HS-27A (cell line): ENCODE results near the gene BCL2L1.

Experiments used
- DNase-seq: peaks from one replicate; pipeline ENCODE4 v3.0.0-alpha.2; 2012; ENCODE audit warnings: low read depth, missing footprints

The BCL2L1 gene

GRCh38 chr20:31708736-31709534, 13.7 kb downstream of the BCL2L1 start:
- DNase-seq, result no peak

- DNase-seq, result no peak
Observed at GRCh38 chr20:31707994-31708735, 14.5 kb downstream of the BCL2L1 start.

- no peak for DNase-seq
Observed at GRCh38 chr20:31707258-31707615, 15.4 kb downstream of the BCL2L1 start.

GRCh38 chr20:31706607-31707257, 15.9 kb downstream of the BCL2L1 start:
- no peak for DNase-seq

- no peak for DNase-seq
Observed at GRCh38 chr20:31705598-31706597, 16.8 kb downstream of the BCL2L1 start.

GRCh38 chr20:31705191-31705590, 17.5 kb downstream of the BCL2L1 start:
- DNase-seq, result no peak

- peak; percentile 76 for DNase-seq
Observed at GRCh38 chr20:31704225-31705119, 18.2 kb downstream of the BCL2L1 start.

- DNase-seq, result no peak
Observed at GRCh38 chr20:31701591-31701990, 21.1 kb downstream of the BCL2L1 start.

GRCh38 chr20:31700747-31701146, 21.9 kb downstream of the BCL2L1 start:
- DNase-seq, result no peak

- no peak for DNase-seq
Observed at GRCh38 chr20:31699801-31700728, 22.6 kb downstream of the BCL2L1 start.

- DNase-seq, result peak; percentile 79
Observed at GRCh38 chr20:31698803-31699718, 23.6 kb downstream of the BCL2L1 start.

- no peak for DNase-seq
Observed at GRCh38 chr20:31698243-31698802, 24.3 kb downstream of the BCL2L1 start.

GRCh38 chr20:31695849-31696804, 26.5 kb downstream of the BCL2L1 start:
- DNase-seq, result peak; percentile 95

GRCh38 chr20:31694842-31695593, 27.6 kb downstream of the BCL2L1 start:
- DNase-seq, result no peak

- DNase-seq, result no peak
Observed at GRCh38 chr20:31693987-31694661, 28.5 kb downstream of the BCL2L1 start.

GRCh38 chr20:31693402-31693801, 29.3 kb downstream of the BCL2L1 start:
- DNase-seq, result no peak
